C4-2B (cell line): Measurements from ENCODE around the gene PLCG2.

Experiments
- CTCF ChIP-seq: fragments of 450-650 bp; conservative IDR thresholded peaks from 2 replicates; pipeline ENCODE4 v1.5.1; 2017; ENCODE audit warnings: mild to moderate bottlenecking
- ZFX ChIP-seq: fragments of 450-650 bp; IDR thresholded peaks from 2 replicates; pipeline ENCODE4 v1.6.1; 2017

GRCh38 chr16:81756615-81757356 lies 22.3 kb upstream of the PLCG2 start:
- TF ChIP-seq CTCF (no peak), ZFX (no peak)
